GM18909 (cell line): ENCODE data around the gene KLK15.
"Not testable (repeated sequence)": the region's sequence is repeated elsewhere in the genome, so short reads cannot be mapped to it uniquely, and the experiment has no call there.

Experiments used
- ATAC-seq: cut with Tn5 transposase; IDR thresholded peaks from one replicate; pipeline ENCODE4 v1.9.1; 2021; ENCODE audit warnings: mild to moderate bottlenecking; ENCODE audit not compliant: unreplicated experiment, poor library complexity

Gene KLK15

DNA sequence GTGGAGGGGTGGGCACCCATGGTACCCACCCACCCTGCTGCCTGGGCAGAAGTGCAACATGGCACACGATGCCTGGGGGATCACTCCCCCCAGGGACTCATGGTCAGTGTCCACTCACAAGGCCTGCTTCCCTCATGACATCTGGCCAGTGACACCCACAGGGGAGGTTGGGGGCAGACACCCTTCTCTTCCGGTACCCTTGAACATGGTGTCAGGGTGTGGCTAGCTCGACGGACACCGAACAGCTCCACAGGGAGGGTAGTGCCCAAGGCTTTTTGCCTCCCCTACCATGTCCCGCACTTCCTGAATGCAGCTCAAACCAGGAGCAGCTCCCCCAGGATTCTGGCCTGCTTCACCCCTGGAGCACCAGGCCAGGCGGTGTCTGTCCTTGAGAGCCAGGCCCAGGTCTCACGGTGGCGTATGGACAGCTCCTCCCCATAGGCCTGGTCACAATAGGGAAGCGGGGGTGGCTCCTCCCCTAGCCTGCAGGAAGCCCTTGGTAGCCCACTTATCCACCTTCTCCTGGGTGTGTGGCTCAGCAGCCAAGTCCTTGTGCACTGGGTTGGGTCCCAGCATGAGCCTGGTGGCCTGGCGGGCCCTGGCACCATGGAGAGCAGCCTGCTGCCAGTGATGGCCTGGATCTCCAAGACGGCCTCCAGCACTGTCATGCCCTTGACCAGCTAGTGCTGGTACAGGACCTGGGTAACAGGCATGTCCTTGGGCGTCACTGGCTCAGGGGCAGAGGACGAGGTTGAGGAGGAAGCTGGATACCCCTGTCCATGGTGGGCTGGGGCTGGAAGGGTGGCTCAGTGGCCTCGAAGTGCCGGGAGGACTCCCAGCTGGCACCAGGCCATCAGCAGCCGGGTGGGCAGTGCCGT, 35.4 kb downstream of the KLK15 start:
- no peak for ATAC-seq

DNA sequence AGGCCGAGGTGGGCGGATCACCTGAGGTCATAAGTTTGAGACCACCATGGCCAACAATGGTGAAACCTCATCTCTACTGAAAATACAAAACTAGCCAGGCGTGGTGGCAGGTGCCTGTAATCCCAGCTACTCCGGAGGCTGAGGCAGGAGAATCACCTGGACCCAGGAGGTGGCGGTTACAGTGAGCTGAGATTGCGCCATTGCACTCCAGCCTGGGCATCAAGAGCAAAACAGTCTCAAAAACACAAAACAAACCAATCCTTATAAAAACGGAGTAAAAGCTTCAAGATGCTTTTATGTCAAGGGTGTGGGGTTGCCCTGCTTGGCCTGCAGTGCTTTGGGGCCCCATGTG, 36.0 kb downstream of the KLK15 start:
- no peak for ATAC-seq

DNA sequence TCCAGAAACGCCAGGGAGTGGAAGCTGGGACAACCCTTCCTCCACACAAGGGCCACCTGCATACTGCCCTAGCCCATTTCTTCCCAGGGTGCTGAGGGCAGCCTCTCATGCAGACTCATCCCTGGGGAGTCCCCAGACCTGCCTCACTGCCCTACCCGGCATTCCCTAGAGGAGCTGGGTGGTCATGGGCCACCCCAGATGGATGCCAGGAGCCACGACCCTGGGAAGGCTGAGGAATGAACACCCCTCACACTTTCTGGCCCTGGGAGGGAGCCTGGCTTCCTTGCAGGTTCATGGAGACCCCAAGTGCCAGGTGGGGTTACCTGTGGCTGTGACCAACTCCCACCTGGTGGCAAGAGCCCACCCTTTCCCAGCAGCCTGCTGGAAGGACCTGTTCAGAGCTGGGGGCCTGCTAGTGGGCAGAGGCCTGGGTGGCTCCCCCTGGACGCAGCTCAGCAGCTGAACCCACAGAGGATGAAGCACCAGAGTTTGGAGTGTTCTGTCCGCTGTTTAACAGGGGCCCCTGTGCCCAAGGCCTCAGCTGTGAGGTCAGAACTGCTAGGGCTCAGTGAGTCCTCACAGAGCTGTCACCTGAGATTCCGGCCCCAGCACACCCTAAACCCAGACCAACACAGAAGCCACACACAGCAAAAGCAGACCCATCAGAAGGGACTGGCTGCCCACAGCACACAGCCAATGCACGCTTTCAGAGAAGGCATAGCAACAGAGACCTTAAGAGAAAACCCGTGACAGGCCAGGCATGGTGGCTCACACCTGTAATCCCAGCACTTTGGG, 36.5 kb downstream of the KLK15 start:
- no peak for ATAC-seq

DNA sequence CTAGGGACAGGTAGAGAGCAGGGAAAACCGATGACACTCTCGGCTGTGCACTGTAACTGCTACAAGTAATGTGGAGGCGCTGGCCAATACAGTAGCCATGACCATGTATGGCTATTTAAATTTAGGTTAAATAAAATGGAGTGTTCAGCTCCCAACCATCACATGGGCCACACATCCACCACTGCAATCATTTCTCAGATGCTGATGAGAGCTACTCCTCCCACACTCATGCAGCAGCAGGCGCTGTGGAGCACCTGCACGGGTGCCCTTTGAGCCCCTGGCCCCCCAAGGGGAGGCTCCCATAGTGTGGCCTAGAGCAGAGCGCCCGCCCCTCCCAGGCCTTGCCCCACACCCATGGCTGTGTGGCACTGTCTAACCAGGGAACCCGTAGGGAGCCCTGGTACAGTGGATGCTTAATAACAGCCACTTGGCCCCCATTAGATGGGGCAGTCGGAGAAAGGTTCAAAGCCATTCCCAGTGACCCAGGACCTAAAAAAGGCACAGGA, 37.2 kb downstream of the KLK15 start:
- ATAC-seq = no peak

DNA sequence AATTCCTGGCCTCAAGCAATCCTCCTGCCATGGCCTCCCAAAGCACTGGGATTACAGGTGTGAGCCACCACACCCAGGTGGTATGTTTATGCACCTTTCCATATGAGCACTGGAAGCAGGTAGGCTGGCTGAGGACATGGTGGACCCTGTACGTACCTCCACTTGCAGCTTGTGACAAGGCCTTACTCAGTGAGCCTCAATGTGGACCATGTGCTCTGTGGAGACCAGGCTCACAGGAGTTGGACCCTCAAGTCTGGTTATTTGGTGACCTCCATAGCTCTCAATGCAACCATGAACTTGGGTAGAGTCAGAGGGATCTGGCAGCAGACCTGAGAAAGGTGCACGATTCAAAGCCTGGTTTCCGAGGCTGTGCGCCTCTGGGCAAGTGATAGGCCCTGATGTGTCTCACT, 37.7 kb downstream of the KLK15 start:
- ATAC-seq = no peak

DNA sequence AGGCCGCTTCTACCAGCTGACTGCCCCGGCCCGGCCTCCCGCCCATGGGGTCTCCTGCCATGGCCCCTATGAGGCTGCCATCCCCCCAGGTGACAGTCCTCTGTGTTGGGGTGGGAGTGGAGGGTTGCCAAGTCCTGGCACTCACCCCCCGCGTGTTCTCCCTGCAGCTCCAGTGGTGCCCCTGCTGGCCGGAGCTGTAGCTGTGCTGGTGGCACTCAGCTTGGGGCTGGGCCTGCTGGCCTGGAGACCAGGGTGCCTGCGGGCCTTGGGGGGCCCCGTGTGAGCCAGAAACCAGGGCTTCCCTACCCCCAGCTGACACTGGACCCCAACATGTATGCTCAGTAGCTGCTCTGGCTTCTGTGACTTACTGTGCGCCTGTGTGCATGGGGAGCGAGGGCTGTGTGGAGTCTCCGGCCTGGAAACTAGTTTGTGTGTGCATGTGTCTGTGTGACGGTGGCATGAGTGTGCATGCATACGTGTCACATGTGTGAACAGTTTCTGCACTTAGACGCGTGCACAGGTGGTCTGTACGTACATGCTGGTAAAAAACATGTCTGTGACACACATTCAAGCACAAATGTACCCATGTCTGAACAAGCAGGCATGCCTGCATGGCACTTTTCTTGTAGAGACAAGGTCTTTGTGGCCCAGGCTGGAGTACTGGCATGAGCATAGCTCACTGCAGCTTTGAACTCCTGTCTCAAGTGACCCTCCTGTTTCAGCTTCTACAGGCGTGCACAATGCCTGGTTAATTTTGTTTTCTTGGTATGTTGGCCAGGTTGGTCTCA, 38.3 kb downstream of the KLK15 start:
- ATAC-seq = no peak

DNA sequence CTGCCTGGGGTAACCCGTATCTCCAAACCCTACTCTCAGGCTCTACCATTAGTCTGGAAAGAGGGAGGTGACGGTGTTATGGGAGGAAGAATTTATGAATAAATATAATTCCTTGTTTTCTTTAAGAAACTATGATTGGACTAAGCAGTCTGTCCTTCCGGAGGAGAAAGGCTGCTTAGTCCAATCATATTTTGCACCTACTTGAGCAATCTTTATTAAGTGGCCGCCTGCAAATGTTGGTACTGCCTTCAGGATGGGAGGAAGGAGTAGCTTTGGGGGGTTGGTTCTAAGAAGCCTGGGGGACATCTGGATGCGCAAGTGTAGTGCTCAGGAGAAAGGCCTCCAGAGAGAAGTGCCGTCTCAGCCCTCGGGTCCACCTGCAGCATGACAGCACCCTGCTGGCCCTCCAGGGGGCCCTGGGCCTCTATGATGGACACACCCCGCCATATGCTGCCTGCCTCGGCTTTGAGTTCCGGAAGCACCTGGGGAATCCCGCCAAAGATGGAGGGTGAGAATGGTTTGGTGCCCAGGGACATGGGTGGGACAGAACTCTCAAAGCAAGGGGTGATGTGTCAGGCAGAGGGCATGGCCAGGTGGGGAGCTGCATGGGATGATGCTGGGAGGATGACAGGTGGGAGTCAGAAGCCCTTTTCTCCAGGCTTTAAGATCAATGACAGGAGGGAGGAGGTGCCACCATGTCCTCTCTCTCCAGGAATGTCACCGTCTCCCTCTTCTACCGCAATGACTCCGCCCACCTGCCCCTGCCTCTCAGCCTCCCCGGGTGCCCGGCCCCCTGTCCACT, 39.1 kb downstream of the KLK15 start:
- ATAC-seq = no peak

DNA sequence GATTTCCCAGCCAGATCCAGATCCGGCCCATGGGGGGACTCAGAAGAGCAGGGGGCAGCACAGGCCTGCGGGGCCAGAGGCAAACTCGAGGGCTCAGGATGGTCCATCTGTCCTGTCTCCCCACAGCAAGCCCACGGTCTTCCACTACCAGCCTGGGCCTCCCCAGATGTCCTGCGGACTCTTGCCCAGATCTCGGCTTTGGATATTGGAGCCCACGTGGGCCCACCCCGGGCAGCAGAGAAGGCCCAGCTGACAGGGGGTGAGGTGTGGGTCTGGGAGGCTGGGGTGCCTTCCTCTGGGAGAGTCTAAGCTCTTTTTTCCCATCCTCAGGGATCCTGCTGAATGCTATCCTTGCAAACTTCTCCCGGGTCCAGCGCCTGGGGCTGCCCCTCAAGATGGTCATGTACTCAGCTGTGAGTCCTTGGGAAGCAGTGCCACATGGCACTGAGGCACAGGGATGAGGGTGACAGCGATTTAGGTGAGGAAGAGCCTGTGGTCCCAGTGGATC, 39.8 kb downstream of the KLK15 start:
- ATAC-seq = no peak

DNA sequence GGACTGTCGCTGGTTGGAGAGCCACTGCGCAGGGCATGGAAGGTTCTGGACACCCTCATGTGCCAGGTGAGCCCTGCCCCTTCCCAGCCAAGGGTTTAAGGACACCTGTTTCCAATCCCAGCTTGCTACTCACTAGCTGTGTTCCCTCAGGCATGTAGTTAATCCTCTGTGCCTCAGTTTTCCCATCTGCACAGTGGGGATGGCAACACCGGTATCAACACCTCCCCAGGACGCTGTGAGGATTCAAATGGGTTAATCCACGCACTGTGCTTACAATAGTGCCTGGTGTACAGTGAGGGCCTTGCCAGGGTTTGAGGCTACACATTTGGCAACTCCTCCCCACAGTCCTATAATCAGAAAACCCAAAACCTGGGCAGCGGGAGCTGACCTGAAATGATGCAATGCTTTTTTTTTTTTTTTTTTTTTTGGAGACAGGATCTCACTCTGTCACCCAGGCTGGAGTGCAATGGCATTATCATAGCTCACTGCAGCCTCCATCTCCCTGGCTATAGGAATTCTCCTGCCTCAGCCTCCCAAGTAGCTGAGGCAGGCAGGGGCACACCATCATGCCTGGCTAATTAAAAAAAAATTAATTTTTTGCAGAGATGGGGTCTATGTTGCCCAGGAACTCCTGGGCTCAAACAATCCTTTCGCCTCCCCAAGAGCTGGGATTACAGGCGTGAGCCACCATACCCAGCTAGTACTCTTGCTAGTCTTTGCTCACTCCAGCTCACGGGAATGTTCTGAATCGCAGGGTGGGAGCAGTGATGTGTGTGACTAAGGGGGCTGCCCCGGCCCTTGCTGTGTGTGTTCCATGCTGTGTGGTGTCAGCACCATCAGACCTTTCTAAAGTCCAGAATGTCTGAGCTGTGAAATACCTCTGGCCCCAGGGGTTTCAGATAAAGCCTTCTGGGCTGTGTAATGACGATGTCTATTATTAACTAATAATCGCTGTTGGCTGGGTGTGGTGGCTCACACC, 40.8 kb downstream of the KLK15 start:
- no peak for ATAC-seq

DNA sequence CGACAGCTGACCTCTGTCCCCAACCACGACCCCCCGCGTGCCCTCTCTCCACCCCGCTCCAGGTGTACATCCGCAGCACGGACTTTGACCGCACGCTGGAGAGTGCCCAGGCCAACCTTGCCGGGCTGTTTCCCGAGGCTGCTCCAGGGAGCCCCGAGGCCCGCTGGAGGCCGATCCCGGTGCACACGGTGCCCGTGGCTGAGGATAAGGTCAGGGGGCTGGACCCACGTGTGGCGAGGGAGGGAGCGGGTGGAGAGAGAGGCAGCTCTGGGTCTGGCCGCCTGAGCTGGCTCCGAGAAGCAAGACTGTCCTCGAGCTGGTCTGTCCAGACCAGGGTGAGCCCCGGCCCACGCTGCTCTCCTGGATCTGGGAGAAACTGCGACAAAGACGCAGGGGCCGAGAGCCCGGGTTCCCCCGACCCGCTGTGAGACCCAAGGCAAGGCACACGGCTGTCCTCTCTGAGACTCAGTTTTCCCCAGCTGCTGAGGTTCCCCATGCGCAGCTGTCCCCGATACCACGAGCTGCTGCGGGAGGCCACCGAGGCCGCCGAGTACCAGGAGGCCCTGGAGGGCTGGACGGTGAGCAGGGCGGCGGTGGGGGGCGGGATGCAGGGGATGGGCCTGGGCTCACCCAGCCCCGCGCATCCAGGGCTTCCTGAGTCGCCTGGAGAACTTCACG, 41.6 kb downstream of the KLK15 start:
- ATAC-seq = no peak

DNA sequence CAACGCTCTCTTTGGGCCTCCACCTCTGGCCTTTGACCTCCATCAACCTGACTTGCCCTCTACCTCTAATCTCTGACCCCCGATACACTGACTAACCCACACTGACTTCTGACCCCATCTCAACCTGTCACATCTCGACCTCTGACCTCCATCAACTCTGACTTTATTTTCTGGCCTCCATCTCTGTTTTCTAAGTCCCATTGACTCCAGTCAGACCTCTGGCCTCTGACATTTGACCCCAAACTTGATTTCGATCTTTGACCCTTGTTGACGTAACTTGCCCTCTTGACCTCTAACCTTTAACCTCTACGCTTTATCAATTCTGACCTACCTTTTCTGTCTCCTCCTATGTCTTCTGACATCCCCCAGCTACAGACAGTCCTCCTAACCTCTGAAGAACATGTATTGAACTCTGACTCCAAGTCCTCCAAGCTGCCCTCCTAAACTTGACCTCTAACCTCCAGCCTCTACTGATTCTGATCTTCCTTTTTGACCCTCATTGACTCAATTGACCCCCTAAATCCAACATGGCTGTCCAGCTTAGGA, 42.4 kb downstream of the KLK15 start:
- no peak for ATAC-seq

DNA sequence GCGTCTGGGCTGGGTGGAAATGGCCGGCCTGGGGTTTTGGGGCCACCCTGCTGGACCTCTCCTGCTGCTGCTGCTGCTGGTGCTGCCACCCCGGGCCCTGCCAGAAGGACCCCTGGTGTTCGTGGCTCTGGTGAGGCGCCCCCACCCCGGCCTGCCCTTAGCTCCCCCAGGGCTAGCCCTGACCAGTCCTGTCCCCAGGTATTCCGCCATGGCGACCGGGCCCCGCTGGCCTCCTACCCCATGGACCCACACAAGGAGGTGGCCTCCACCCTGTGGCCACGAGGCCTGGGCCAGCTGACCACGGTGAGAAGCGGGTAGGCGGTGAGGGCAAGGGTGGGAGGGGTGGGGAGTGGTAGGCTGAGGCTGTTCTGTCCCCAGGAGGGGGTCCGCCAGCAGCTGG, 43.0 kb downstream of the KLK15 start, which contains the start of gene ACP4:
Gene ACP4, plus strand, starts transcription at position 20 of the 400 bp plus-strand sequence. Its CDS starts 0 bp downstream, at position 20.
- ATAC-seq = no peak

DNA sequence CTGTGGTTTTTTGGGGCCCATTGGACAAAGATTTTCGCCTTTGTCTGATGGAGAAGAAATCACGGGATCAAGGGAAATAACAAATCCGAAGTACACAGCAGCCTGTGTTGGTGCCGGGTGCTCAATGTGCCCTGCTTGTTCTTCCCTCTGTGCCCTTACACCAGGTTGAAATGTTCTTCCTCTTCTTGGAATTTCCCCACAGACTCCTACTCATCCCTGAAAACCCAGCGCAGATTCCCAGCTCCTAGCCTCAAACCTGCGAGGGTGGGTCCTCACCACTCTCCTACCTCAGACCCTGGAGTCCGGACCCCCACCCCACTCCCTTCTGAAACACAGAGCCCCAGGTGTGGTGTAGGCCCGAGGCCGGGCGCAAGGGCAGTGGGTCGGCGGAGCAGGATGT, 48.0 kb downstream of the KLK15 start:
- ATAC-seq = no peak

DNA sequence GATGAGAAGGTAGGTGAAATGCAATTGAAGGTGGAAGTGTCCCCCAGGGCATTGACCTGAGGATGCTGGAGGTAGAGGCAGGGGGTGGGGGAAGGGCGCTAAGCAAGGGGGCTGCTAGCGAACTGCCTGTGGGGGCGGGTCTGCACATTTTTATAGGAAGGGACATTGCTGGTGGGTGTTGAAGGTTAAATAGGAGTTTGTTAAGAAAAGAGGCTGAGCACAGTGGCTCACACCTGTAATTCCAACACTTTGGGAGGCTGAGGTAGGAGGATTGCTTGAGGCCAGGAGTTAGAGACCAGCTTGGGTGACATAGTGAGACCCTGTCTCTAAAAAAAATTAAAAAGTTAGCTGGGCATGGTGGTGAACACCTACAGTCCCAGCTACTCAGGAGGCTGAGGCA, 48.7 kb downstream of the KLK15 start:
- ATAC-seq = no peak

DNA sequence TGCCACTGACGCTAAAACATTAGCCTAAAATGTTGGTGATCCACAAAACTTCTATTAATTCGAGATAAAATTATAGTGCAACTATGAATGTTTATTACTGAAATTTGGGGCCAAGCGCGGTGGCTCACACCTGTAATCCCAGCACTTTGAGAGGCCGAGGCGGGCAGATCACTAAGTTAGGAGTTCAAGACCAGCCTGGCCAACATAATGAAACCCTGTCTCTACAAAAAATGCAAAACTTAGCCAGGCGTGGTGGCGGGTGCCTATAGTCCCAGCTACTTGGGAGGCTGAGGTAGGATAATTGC, 49.6 kb downstream of the KLK15 start:
- not testable (repeated sequence) for ATAC-seq

DNA sequence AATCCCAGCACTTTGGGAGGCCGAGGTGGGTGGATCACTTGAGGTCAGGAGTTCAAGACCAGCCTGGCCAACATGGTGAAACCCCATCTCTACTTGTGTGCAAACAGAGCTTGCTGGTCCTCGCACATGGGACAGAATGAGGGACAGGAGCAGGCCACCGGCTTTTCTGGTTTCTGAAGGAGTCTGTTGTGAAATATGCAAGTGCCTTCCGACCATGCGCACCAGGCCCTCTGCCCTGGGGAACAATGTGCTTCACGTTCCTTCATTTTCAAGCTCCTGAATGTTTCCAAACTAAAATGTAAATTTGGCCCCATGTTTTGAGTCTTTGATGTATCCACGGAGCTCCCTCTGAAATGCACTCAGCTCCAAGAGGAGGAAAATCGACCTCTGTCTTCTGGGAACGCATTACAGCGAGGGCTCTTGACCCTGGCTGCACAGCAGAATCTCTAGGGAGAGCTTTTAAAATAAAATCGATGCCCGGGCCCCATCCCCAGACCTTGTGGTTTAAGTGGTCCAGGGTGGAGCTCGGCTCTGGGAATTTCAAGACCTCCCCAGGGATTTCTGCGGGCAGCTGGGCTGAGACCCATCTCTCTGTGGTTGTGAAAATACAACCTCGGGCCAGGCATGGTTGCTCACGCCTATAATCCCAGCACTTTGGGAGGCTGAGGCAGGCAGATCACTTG, 52.5 kb downstream of the KLK15 start:
- ATAC-seq = no peak
